ENCODE data around the gene COL18A1. TPM values are rescaled to one million over a fixed set of nuclear protein-coding genes. Genes with fewer than 3 reads are reported as not detected.
"Not testable (repeated sequence)": the region's sequence is repeated elsewhere in the genome, so short reads cannot be mapped to it uniquely, and the experiment has no call there.

Gene COL18A1
- polyA plus RNA-seq, 1 experiment = 25.3 TPM

- ChIA-PET CTCF (no interaction called here), POLR2A (interaction anchor here (1.4 kb wide), 1 partner anchor 154 kb away, joined by 6 read pairs; the partner anchor contains the start of gene POFUT2)
- TF ChIP-seq, protein P1, sequence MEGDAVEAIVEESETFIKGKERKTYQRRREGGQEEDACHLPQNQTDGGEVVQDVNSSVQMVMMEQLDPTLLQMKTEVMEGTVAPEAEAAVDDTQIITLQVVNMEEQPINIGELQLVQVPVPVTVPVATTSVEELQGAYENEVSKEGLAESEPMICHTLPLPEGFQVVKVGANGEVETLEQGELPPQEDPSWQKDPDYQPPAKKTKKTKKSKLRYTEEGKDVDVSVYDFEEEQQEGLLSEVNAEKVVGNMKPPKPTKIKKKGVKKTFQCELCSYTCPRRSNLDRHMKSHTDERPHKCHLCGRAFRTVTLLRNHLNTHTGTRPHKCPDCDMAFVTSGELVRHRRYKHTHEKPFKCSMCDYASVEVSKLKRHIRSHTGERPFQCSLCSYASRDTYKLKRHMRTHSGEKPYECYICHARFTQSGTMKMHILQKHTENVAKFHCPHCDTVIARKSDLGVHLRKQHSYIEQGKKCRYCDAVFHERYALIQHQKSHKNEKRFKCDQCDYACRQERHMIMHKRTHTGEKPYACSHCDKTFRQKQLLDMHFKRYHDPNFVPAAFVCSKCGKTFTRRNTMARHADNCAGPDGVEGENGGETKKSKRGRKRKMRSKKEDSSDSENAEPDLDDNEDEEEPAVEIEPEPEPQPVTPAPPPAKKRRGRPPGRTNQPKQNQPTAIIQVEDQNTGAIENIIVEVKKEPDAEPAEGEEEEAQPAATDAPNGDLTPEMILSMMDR (IDR thresholded peaks at IDR 0.05; ENCODE audit: low read depth, low read length) = no peak
These were observed 36.7 kb downstream of the COL18A1 start for GRCh38 chr21:45441431-45442255.

GRCh38 chr21:45442276-45442675 is 37.3 kb downstream of the COL18A1 start:
- ChIA-PET POLR2A (no interaction called here), CTCF (no interaction called here)
- no peak overlapping the region for H3K27ac ChIP-seq (ENCODE audit: low read depth, low read length)
- peaks cover 19% of the 10 kb centered on the region for H3K9me3 ChIP-seq (ENCODE audit: control insufficient read depth, insufficient read depth, low read length)
- no peaks in the 10 kb centered on the region for H3K27me3 ChIP-seq (ENCODE audit: control insufficient read depth, insufficient read depth, low read length)
- TF ChIP-seq, protein P1 (IDR thresholded peaks at IDR 0.05; ENCODE audit: low read depth, low read length) = no peak
- DNase-seq (ENCODE audit: low read depth, low spot score) = no peak
- H3K4me3 ChIP-seq (ENCODE audit: low read depth, low read length) = no peak overlapping the region

More at GRCh38 chr21:45441431-45442255, 36.7 kb downstream of the COL18A1 start:
- Histone ChIP-seq H3K9me3 (ENCODE audit: control insufficient read depth, insufficient read depth, low read length) (peaks cover 16% of the 10 kb centered on the region), H3K27ac (ENCODE audit: low read depth, low read length) (no peak overlapping the region), H3K27me3 (ENCODE audit: control insufficient read depth, insufficient read depth, low read length) (no peaks in the 10 kb centered on the region), H3K4me3 (ENCODE audit: low read depth, low read length) (no peak overlapping the region)
- no peak for DNase-seq (ENCODE audit: low read depth, low spot score)

DNA sequence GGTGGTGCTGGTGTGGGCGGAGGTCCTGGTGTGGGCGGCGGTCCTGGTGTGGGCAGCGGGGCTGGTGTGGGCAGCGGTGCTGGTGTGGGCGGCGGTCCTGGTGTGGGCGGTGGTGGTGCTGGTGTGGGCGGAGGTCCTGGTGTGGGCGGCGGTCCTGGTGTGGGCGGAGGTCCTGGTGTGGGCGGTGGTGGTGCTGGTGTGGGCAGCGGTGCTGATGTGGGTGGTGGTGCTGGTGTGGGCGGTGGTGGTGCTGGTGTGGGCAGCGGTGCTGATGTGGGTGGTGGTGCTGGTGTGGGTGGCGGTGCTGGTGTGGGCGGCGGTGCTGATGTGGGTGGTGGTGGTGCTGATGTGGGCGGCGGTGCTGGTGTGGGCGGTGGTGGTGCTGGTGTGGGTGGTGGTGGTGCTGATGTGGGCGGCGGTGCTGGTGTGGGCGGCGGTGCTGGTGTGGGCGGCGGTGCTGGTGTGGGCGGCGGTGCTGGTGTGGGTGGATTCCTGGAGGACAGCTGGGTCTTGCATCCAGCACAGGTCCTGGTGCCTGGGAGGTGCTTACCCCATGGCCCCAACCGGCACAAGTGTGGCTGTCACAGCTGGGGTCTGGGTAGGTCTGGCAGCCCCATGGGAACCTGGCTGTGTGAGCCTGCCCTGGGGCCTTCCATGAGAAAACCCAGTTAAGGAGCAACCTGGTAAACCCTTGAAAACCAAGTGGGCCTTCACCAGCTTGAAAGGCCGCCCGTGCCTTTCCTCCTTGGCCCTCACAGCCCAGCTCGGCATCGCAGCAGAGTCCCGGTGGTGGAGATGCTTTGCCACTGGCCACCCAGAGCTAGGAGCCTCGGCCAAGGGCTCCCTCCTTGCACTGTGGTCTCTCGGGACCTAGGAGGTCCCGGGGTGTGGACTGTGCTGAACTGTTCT is 38.0 kb downstream of the COL18A1 start:
- H3K27me3 ChIP-seq (ENCODE audit: control insufficient read depth, insufficient read depth, low read length); CTCF ChIA-PET; H3K27ac ChIP-seq (ENCODE audit: low read depth, low read length); POLR2A ChIA-PET; H3K4me3 ChIP-seq (ENCODE audit: low read depth, low read length); DNase-seq (ENCODE audit: low read depth, low spot score): not testable (repeated sequence)
- H3K9me3 ChIP-seq (ENCODE audit: control insufficient read depth, insufficient read depth, low read length) = peaks cover 24% of the 10 kb centered on the region

DNA sequence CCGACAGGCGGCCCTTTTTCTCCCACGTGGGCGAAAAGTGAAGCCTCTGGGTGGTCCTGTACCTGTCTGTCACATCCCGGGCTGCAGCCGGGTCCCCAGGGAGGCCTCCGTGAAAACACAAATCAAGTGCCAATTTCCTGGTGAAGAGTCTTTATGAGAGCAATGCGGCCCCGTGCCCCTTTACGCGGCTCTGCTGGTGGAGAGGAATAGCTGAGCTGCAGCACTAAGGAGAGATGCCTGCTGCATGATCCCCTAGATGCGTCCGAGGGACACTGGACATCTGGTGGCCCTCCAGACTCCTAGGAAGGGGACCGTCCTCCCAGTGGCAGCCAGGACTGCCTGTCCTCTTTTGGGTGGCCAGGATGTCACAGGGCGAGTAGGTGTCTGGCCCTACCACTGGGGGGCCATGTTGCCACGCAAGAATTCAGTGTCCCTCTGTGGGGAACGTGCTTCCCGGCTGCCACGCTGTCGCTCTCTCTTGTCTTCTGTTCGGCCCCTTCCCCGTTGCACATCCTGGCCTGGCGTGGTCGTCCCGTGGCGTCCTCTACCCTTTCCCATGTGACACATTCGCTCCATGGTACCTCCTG is 38.7 kb downstream of the COL18A1 start:
- Histone ChIP-seq H3K27ac (ENCODE audit: low read depth, low read length) (no peak overlapping the region), H3K27me3 (ENCODE audit: control insufficient read depth, insufficient read depth, low read length) (no peaks in the 10 kb centered on the region), H3K4me3 (ENCODE audit: low read depth, low read length) (no peak overlapping the region), H3K9me3 (ENCODE audit: control insufficient read depth, insufficient read depth, low read length) (peaks cover 24% of the 10 kb centered on the region)
- DNase-seq (ENCODE audit: low read depth, low spot score) = no peak
- CTCF ChIA-PET = no interaction called here
- TF ChIP-seq, protein P1 (IDR thresholded peaks at IDR 0.05; ENCODE audit: low read depth, low read length) = no peak
- POLR2A ChIA-PET = no interaction called here

DNA sequence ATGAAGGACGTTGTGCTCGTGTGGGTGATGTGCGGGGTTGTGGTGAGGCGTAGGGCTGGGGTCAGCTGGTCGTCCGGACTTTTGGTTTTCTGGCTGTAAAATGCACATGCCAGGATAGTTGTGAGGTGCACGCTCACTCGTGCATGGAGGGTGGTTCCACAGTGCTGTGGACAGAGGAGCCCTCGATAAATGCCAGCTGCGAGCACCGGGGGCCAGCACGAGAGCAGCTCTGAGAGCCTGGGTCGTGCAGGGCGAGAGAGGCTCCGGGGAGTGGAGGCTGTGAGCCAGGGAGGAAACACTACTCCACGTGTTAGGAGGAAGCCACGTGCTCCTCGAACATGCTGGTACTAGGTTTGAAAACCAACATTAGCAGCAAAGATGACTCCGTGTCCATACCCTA is 39.4 kb downstream of the COL18A1 start:
- TF ChIP-seq, protein P1 (IDR thresholded peaks at IDR 0.05; ENCODE audit: low read depth, low read length) = no peak
- no peak for DNase-seq (ENCODE audit: low read depth, low spot score)
- Histone ChIP-seq H3K9me3 (ENCODE audit: control insufficient read depth, insufficient read depth, low read length) (peaks cover 24% of the 10 kb centered on the region), H3K27ac (ENCODE audit: low read depth, low read length) (no peak overlapping the region), H3K4me3 (ENCODE audit: low read depth, low read length) (no peak overlapping the region), H3K27me3 (ENCODE audit: control insufficient read depth, insufficient read depth, low read length) (no peaks in the 10 kb centered on the region)
- POLR2A ChIA-PET = no interaction called here
- CTCF ChIA-PET = no interaction called here
